Bone marrow (tissue), 2 donors: ENCODE results near the gene KAT2B.
A peak's percentile ranks its signal among the peaks of the same experiment; 100 is the strongest.

Experiments
- DNase-seq, 2 donors: peaks; one replicate each; lab custom pipeline; 2025; lab: John Stamatoyannopoulos, UW

KAT2B gene

DNA sequence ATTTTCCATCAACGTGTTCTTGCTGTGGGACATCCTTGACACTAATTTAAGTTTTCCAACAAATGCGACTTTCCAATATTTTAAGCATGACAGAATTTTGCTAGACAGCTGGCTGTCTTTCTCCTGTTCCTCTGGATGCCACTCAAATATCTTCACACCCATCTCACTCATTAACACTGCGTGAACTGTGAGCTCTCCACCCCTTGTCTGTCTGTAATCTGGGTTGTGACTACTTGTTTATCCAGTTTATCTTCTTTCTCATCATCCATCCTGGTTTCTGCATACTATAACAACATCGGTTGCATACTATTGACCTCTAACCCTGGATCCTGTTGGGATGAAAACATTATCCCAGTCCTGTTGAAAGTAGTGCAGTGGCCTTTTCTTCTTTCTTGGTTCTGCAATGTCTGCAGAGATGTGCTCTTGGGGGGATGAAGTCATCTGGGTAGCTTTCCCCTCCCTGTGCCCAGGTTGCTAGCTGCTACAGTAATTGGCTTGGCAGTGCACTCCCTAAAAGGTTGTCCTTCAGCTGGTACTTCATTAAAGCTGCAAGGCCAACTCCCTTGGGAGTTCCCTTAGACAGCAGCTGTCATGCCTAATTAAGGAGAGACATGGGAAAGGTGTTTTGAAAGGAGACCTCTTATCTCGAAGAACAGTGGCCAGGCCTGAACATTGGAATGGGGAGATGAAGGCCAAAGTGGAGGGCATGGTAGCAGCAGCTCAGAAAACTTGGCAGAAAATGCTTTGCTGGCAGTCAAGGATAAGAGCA, 24.7 kb downstream of the KAT2B start:
- DNase-seq = no peak

- no peak for DNase-seq
Measured at GRCh38 chr3:20066079-20066478, 25.8 kb downstream of the KAT2B start.

GRCh38 chr3:20066850-20067617, 26.8 kb downstream of the KAT2B start:
- peak in 1 of 2 donors; percentile 33 for DNase-seq

DNA sequence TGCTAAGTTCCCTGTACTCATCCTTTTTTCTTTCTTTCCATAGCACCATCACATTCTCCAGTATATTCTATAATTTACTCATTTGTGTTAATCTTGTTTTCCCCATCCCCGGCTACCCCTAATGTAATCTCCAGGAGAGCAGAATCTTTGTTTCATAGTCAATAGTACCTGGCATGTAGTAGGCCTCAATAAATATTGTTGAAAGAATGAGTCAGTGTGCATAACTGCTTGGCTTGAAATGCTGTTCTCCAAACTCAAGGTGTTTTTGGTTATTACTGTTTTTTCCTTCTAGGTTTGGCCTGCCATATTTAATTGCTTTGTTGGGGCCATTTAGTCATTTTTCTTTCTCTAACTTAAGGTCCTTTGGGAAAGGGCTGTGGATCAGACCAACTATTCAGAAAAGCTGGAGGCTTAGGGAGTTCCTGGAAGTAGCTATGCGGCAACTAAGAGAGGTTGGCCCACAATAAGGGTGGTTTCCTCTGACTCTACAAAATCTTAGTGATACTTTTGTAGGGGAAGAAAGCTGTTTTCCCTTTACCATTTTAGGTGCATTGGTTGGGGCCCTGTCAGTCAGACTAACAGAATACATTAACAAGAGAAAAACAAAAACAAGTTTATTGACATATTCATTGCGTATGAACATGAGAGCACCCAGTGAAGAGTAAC, 28.4 kb downstream of the KAT2B start:
- no peak for DNase-seq

DNA sequence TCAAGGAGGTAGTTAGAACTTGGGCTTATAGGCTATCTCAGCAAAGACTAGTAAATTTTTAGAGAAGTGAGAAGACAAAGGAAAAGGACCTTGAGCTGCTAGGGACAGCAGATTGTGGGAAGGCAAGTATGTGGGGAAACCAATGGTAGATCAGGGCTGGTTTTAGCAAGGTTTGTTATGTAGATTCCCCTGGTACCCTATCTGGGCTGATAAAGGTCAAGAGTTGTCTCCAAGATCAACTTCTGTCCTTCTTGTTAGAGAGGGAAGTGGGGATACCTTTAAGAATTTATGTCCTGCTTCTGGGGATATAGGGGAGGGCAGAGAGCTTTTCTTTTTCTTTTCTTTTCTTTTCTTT, 28.9 kb downstream of the KAT2B start:
- DNase-seq = no peak

GRCh38 chr3:20071175-20071574, 30.9 kb downstream of the KAT2B start:
- DNase-seq = no peak

DNA sequence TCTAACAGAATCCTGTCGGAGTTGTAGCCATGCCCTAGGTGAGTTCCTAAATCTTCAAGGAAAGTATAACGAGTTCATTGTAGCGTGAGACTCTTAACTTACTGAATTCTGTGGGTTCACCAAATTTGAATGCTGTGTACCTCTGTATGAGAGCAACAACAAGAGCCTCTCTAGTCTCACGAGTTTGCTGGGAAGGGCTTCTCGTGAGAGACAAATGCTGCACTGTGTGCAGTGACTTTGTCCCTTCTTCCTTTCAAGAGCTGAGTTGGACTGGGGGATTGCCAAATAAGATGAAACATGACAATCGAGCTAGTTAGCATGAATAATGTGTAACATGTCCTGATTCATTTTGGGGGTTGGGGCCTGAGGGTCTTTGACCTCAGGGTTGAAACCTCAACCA, 32.2 kb downstream of the KAT2B start:
- no peak for DNase-seq

DNA sequence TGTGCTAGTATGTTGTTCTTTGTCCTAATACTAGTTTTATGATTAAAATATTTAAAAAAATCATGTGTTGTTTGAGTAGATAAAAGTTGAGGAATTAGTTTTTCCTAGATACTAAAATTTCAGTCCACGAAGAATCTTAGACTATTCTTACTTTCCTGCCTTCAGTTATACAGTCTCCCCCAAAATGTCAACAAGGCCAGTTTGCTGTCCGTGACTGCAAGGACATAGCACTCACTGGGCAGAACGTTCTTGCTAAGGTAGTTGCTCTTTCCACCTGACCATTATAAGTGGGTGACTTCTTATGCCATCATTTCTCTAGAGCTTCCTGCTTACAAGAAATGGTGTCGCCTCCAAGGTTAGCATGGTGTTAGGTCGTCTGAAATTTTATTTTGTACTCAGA, 32.8 kb downstream of the KAT2B start:
- DNase-seq = no peak

- no peak for DNase-seq
Measured at GRCh38 chr3:20073683-20074082, 33.4 kb downstream of the KAT2B start.

- no peak for DNase-seq
Measured at GRCh38 chr3:20074226-20075063, 34.2 kb downstream of the KAT2B start.

- no peak for DNase-seq
Measured at GRCh38 chr3:20075197-20075596, 35.0 kb downstream of the KAT2B start.

GRCh38 chr3:20076296-20076997, 36.2 kb downstream of the KAT2B start:
- DNase-seq = no peak

GRCh38 chr3:20077068-20077467, 36.8 kb downstream of the KAT2B start:
- DNase-seq = no peak

- DNase-seq = no peak
Measured at GRCh38 chr3:20078194-20078714, 38.0 kb downstream of the KAT2B start.

DNA sequence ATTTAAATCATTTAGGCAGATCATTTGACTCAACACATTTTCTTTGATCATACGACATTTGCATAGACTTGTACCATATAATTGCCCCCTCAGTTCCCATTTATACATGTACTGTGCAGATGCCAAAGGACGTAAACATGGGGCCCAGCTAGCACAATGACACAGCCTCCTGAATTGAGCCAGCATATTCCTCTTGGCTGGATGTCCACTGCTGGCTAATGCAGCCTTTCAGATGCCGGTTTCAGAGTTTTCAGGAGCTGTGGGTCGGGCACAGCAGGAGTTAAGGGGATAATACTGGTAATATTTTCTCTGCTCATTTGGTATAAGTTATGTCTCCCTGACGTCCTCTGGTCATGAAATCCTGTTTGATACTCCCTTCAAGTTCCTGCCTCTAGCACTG, 39.4 kb downstream of the KAT2B start:
- no peak for DNase-seq

- peak in 1 of 2 donors; percentile 67 for DNase-seq
Measured at GRCh38 chr3:20080956-20081554, 40.8 kb downstream of the KAT2B start.

DNA sequence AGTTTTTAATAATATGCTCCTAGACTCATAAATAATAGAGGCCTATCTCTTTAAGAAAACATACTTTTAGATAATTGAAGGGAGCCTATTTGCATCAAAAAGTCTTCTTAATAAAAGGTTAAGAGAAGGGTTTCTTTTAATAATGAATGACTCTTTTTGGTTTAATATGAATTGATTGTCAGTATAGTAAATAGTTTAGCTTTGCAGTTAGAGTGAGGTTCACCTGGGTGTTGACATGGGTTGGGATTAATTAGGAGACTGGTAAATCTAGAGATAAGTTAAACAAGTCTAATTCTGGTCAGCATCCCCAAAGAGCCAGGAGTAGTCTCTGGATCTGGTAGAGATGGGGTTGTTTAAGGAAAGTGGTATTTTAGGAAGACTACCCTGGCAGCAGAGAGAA, 43.0 kb downstream of the KAT2B start:
- DNase-seq = no peak

DNA sequence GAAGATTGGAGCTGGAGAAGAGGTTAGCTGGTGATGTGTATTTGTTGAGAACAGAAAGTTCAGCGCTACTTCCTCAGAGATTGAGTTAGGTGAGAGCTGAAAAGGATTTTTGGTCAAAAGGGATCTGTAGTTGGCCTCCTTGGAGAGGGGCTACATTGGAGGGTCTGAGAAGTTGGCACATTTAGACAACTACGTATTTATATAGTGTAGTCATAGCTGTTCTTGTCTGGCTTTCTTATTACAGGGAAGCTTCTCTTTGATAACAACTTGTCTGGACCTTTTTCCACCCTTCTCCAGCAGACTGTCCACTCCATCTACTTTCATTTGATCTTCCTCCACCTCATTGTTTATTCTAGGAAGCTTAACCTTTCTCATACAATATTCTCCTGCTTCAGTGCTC, 43.7 kb downstream of the KAT2B start:
- no peak for DNase-seq

- no peak for DNase-seq
Measured at GRCh38 chr3:20091331-20092047, 51.2 kb downstream of the KAT2B start.

- no peak for DNase-seq
Measured at GRCh38 chr3:20095470-20095869, 55.2 kb downstream of the KAT2B start.
